GM19025 (cell line): Measurements from ENCODE around the gene CCDC47.
A peak's percentile ranks its signal among the peaks of the same experiment; 100 is the strongest.

Source experiments
- ATAC-seq: cut with Tn5 transposase; IDR thresholded peaks from one replicate; pipeline ENCODE4 v1.9.1; 2021; ENCODE audit warnings: mild to moderate bottlenecking, low read depth, moderate library complexity; ENCODE audit not compliant: unreplicated experiment

The CCDC47 gene

GRCh38 chr17:63699638-63700527, 73.5 kb downstream of the CCDC47 start, which contains the start of gene LIMD2:
Gene LIMD2 (minus strand): TSS chr17:63700125. CDS start chr17:63699298, 827 bp downstream.
- peak; percentile 16 for ATAC-seq

- ATAC-seq: peak; percentile 20
These were observed 74.3 kb downstream of the CCDC47 start for GRCh38 chr17:63698886-63699637.

GRCh38 chr17:63698381-63698885, 75.0 kb downstream of the CCDC47 start:
- ATAC-seq: no peak

- ATAC-seq: peak; percentile 20
These were observed 75.8 kb downstream of the CCDC47 start for GRCh38 chr17:63697341-63698286.

GRCh38 chr17:63696381-63696961, 76.9 kb downstream of the CCDC47 start:
- ATAC-seq: no peak

- no peak for ATAC-seq
These were observed 77.5 kb downstream of the CCDC47 start for GRCh38 chr17:63695889-63696288.
